Measurements from ENCODE around the gene GYS2.

The GYS2 gene

DNA sequence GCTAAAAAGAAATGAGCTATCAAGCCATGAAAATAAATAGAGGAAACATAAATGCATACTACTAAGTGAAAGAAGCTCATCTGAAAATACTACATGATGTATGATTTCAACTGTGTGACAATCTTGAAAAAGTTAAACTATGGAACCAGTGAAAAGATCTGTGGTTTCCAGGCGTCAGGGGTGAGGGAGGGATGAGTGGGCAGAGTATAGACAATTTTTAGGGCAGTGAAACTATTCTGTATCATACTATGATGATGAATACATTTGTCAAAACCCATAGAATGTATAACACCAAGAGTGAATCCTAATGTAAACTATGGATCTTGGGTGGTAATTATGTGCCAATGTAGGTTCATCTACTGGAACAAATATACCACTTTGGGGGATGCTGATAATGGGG, 57.2 kb downstream of the GYS2 start:
- TF ChIP-seq, protein P1, sequence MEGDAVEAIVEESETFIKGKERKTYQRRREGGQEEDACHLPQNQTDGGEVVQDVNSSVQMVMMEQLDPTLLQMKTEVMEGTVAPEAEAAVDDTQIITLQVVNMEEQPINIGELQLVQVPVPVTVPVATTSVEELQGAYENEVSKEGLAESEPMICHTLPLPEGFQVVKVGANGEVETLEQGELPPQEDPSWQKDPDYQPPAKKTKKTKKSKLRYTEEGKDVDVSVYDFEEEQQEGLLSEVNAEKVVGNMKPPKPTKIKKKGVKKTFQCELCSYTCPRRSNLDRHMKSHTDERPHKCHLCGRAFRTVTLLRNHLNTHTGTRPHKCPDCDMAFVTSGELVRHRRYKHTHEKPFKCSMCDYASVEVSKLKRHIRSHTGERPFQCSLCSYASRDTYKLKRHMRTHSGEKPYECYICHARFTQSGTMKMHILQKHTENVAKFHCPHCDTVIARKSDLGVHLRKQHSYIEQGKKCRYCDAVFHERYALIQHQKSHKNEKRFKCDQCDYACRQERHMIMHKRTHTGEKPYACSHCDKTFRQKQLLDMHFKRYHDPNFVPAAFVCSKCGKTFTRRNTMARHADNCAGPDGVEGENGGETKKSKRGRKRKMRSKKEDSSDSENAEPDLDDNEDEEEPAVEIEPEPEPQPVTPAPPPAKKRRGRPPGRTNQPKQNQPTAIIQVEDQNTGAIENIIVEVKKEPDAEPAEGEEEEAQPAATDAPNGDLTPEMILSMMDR (IDR thresholded peaks at IDR 0.05; ENCODE audit: insufficient read depth, low read length, poor library complexity, severe bottlenecking), result no peak
- H3K36me3 ChIP-seq (ENCODE audit: control insufficient read depth, insufficient read depth, low read length), result no peaks in the 10 kb centered on the region
- DNase-seq (ENCODE audit: extremely low read depth, insufficient read length), result no peak
- H3K27me3 ChIP-seq (replicated peaks; ENCODE audit: control insufficient read depth, insufficient read depth, low read length), result no peaks in the 10 kb centered on the region
- no peak overlapping the region for H3K4me3 ChIP-seq (replicated peaks; ENCODE audit: low read depth, low read length)

DNA sequence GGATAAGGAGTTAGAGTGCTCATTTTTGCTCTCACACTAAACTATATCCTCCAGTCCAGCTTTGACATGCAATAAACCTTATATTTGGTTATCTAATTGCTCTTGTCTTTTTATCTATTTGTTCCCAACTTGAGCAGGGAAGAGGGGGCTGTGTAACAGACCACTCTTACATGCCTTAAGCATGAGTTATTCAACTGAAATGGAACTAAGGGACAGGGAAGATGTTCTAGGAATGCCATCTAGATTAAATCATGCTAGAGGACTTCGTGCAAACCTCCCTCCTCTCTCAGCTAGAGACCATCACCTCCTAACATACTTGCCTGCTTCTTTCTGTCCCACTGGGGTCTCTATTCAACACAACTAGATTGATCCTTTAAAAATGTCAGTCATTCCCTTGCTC, 57.9 kb downstream of the GYS2 start:
- no peak overlapping the region for H3K4me3 ChIP-seq (replicated peaks; ENCODE audit: low read depth, low read length)
- TF ChIP-seq, protein P1 (IDR thresholded peaks at IDR 0.05; ENCODE audit: insufficient read depth, low read length, poor library complexity, severe bottlenecking), result no peak
- no peaks in the 10 kb centered on the region for H3K36me3 ChIP-seq (ENCODE audit: control insufficient read depth, insufficient read depth, low read length)
- no peak for DNase-seq (ENCODE audit: extremely low read depth, insufficient read length)
- no peaks in the 10 kb centered on the region for H3K27me3 ChIP-seq (replicated peaks; ENCODE audit: control insufficient read depth, insufficient read depth, low read length)

DNA sequence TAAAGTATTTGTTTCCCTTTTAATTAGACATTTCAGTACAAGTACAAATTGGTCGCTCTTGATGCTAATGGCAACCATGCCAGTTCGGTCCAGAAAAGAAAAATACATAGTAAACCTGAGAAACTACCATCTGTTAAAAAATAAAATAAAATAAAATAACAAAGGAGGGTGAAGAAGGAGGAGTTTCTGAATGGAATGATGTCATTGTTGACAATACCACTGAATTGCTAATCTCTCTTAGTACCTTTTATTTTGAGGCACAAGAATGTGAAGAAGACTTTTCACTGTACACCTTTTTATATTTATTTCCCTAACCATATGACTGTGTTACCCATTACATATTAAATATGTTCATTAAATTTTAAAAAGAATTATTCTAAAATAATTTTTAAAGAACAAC, 59.1 kb downstream of the GYS2 start:
- DNase-seq (ENCODE audit: extremely low read depth, insufficient read length), result no peak
- Histone ChIP-seq H3K4me3 (replicated peaks; ENCODE audit: low read depth, low read length) (no peak overlapping the region), H3K36me3 (ENCODE audit: control insufficient read depth, insufficient read depth, low read length) (no peaks in the 10 kb centered on the region), H3K27me3 (replicated peaks; ENCODE audit: control insufficient read depth, insufficient read depth, low read length) (no peaks in the 10 kb centered on the region)
- TF ChIP-seq, protein P1 (IDR thresholded peaks at IDR 0.05; ENCODE audit: insufficient read depth, low read length, poor library complexity, severe bottlenecking), result no peak

DNA sequence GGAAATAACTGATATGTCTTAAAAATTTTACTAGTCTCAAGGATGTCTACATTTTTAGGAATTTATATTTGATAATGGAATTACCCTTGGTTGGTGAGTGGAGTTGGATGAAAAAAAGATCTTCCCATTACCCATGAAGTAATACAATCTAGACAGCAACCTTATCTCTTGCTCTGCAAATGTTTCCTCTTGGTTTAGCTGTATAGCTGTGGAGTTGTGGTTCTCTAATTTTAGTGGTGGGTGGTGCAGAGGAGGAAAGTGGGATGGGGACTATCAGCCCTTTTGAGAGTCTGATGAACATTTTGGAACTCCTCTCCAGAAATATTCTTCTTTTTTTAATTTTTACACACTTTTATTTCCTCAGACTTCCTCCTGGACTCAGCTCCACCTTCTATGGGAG, 61.5 kb downstream of the GYS2 start:
- Histone ChIP-seq H3K4me3 (replicated peaks; ENCODE audit: low read depth, low read length) (no peak overlapping the region), H3K27me3 (replicated peaks; ENCODE audit: control insufficient read depth, insufficient read depth, low read length) (no peaks in the 10 kb centered on the region), H3K36me3 (ENCODE audit: control insufficient read depth, insufficient read depth, low read length) (no peaks in the 10 kb centered on the region)
- TF ChIP-seq, protein P1 (IDR thresholded peaks at IDR 0.05; ENCODE audit: insufficient read depth, low read length, poor library complexity, severe bottlenecking), result no peak
- DNase-seq (ENCODE audit: extremely low read depth, insufficient read length), result no peak

DNA sequence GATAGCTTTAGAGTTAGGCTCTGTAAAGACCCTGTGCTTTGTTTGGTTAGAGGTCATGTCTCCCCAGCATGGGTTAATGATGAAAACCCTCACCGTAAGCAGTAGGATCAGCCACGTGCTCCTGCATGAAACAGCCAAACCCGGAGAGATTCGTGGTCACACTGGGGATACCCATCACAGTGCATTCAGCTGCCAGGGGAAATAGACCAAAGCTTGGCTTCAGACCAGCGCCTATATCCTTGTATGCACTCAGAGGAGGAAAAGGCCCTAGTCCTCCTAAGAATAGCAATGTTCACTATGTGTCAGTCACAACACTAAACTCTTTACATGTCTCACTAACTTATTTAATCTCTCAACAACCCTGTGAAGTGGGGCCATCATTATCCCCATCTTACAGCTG, 62.2 kb downstream of the GYS2 start:
- Histone ChIP-seq H3K27me3 (replicated peaks; ENCODE audit: control insufficient read depth, insufficient read depth, low read length) (no peaks in the 10 kb centered on the region), H3K36me3 (ENCODE audit: control insufficient read depth, insufficient read depth, low read length) (no peaks in the 10 kb centered on the region), H3K4me3 (replicated peaks; ENCODE audit: low read depth, low read length) (no peak overlapping the region)
- no peak for DNase-seq (ENCODE audit: extremely low read depth, insufficient read length)
- TF ChIP-seq, protein P1 (IDR thresholded peaks at IDR 0.05; ENCODE audit: insufficient read depth, low read length, poor library complexity, severe bottlenecking), result no peak

DNA sequence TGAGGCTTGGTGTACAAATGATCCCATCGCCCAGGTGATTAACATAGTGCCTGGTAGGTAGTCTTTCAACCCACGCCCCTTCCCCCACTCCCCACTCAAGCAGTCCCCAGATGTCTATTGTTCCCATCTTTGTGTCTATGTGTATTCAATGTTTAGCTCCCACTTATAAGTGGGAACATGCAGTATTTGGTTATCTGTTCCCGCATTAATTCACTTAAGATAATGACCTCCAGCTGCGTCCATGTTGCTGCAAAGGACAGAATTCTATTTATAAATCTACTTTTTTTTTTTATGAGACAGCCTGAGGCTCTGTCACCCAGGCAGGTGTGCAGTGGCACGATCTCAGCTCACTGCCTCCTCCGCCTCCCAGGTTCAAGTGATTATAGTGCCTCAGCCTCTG, 62.9 kb downstream of the GYS2 start:
- no peaks in the 10 kb centered on the region for H3K27me3 ChIP-seq (replicated peaks; ENCODE audit: control insufficient read depth, insufficient read depth, low read length)
- H3K36me3 ChIP-seq (ENCODE audit: control insufficient read depth, insufficient read depth, low read length), result no peaks in the 10 kb centered on the region
- TF ChIP-seq, protein P1 (IDR thresholded peaks at IDR 0.05; ENCODE audit: insufficient read depth, low read length, poor library complexity, severe bottlenecking), result no peak
- no peak overlapping the region for H3K4me3 ChIP-seq (replicated peaks; ENCODE audit: low read depth, low read length)
- DNase-seq (ENCODE audit: extremely low read depth, insufficient read length), result no peak
